Measurements from ENCODE around the gene MRGPRX1.

The MRGPRX1 gene

DNA sequence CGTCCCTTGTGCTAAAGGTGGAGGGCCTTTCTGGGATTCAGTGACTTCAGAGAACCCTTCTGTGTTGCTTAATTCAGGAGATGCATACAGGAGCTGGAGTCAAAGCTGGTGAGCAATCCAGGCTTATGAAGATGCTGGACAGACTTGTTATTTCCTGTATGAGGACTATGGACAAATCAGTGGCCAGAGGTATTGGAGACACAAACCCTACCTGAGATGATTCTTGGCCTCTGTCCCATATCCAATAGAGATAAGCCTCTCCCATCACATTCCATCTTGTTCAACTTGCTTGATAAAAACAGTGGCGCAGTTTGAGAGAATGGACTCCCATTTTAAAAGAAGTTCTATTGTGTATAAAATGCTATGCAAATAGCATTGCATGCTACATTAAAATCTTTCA is at the start of gene MRGPRX1:
MRGPRX1 (minus strand) TSS at position 101 of the 400 bp plus-strand sequence. CDS start 4,630 bp downstream, outside the sequence.
- DNase-seq (ENCODE audit: low read depth, low spot score): no peak
- H3K9me3 ChIP-seq (ENCODE audit: insufficient read depth, low read length): no peaks in the 10 kb centered on the region
- H3K9ac ChIP-seq (ENCODE audit: insufficient read length, low read depth): no peak within 1 kb of the TSS
- no peak within 1 kb of the TSS for H3K4me3 ChIP-seq (ENCODE audit: insufficient read length, low read depth)
- no peaks in the 10 kb centered on the region for H3K27me3 ChIP-seq (ENCODE audit: insufficient read depth, insufficient read length)
- no peaks in the 10 kb centered on the region for H3K4me1 ChIP-seq (ENCODE audit: insufficient read depth, insufficient read length)
- H3K36me3 ChIP-seq (ENCODE audit: insufficient read depth, insufficient read length, low read length): no peaks in the 10 kb centered on the region
- TF ChIP-seq YY1 (IDR thresholded peaks at IDR 0.05; ENCODE audit: insufficient read depth, insufficient read length): no peak
- no peak for TF ChIP-seq ZNF274 (IDR thresholded peaks at IDR 0.05; ENCODE audit: low read depth, low read length)
- no peak for TF ChIP-seq SUZ12 (IDR thresholded peaks at IDR 0.05; ENCODE audit: extremely low read depth, insufficient read depth, insufficient read length)

GRCh38 chr11:18987454-18988231 is 48.4 kb upstream of the MRGPRX1 start:
- TF ChIP-seq SUZ12 (IDR thresholded peaks at IDR 0.05; ENCODE audit: extremely low read depth, insufficient read depth, insufficient read length): no peak
- TF ChIP-seq ZNF274 (IDR thresholded peaks at IDR 0.05; ENCODE audit: low read depth, low read length): no peak
- no peak for TF ChIP-seq YY1 (IDR thresholded peaks at IDR 0.05; ENCODE audit: insufficient read depth, insufficient read length)
- H3K9ac ChIP-seq (ENCODE audit: insufficient read length, low read depth): no peak overlapping the region
- no peaks in the 10 kb centered on the region for H3K36me3 ChIP-seq (ENCODE audit: insufficient read depth, insufficient read length, low read length)
- no peaks in the 10 kb centered on the region for H3K27me3 ChIP-seq (ENCODE audit: insufficient read depth, insufficient read length)
- no peaks in the 10 kb centered on the region for H3K9me3 ChIP-seq (ENCODE audit: insufficient read depth, low read length)
- H3K4me3 ChIP-seq (ENCODE audit: insufficient read length, low read depth): no peak overlapping the region
- peaks cover 3% of the 10 kb centered on the region for H3K4me1 ChIP-seq (ENCODE audit: insufficient read depth, insufficient read length)
- DNase-seq (ENCODE audit: low read depth, low spot score): no peak

DNA sequence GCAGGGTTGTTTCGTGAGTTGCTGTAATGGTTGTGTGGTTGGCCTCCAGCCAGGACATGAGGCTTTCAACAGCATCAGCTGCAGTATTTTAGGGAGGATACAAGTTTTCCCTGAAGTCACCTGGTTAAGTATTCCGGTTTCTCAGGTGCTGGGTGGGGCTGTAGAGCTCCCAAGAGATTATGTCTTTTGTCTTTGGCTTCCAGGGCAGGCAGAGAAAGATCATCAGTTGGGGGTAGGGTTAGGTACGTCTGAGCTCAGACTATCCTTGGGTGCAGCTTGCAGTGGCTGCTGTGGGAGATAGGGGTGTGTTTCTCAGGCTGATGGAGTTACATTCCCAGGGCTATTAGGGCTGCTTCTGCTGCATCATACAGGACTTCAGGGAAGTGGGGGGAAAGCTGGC is 47.5 kb upstream of the MRGPRX1 start:
- TF ChIP-seq ZNF274 (IDR thresholded peaks at IDR 0.05; ENCODE audit: low read depth, low read length) (no peak), SUZ12 (IDR thresholded peaks at IDR 0.05; ENCODE audit: extremely low read depth, insufficient read depth, insufficient read length) (no peak), YY1 (IDR thresholded peaks at IDR 0.05; ENCODE audit: insufficient read depth, insufficient read length) (no peak)
- Histone ChIP-seq H3K9me3 (ENCODE audit: insufficient read depth, low read length) (no peaks in the 10 kb centered on the region), H3K27me3 (ENCODE audit: insufficient read depth, insufficient read length) (no peaks in the 10 kb centered on the region), H3K9ac (ENCODE audit: insufficient read length, low read depth) (no peak overlapping the region), H3K4me1 (ENCODE audit: insufficient read depth, insufficient read length) (peaks cover 3% of the 10 kb centered on the region), H3K36me3 (ENCODE audit: insufficient read depth, insufficient read length, low read length) (no peaks in the 10 kb centered on the region), H3K4me3 (ENCODE audit: insufficient read length, low read depth) (no peak overlapping the region)
- DNase-seq (ENCODE audit: low read depth, low spot score): no peak

DNA sequence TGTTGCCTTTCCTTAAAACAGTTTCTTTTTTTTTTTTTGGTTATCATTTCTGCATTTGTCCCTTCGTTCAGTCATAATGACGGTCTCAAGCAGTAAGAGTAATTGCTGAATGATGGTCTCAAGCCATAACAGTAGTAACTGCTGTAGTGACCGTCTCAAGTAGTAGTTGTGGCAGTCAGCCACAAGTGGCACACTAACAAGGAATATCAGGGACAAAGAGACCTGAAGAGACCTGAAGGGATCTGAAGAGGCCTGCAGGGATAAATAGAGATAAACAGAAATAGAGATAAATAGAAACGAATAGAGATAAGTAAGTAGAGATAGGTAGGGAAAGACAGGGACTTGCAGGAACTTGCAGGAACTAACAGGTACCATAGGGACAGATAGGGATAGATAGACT is 42.7 kb upstream of the MRGPRX1 start:
- Histone ChIP-seq H3K27me3 (ENCODE audit: insufficient read depth, insufficient read length) (no peaks in the 10 kb centered on the region), H3K9ac (ENCODE audit: insufficient read length, low read depth) (no peak overlapping the region), H3K4me1 (ENCODE audit: insufficient read depth, insufficient read length) (peaks cover 2% of the 10 kb centered on the region), H3K9me3 (ENCODE audit: insufficient read depth, low read length) (no peaks in the 10 kb centered on the region), H3K36me3 (ENCODE audit: insufficient read depth, insufficient read length, low read length) (no peaks in the 10 kb centered on the region), H3K4me3 (ENCODE audit: insufficient read length, low read depth) (no peak overlapping the region)
- no peak for DNase-seq (ENCODE audit: low read depth, low spot score)
- TF ChIP-seq ZNF274 (IDR thresholded peaks at IDR 0.05; ENCODE audit: low read depth, low read length): no peak
- no peak for TF ChIP-seq YY1 (IDR thresholded peaks at IDR 0.05; ENCODE audit: insufficient read depth, insufficient read length)
- no peak for TF ChIP-seq SUZ12 (IDR thresholded peaks at IDR 0.05; ENCODE audit: extremely low read depth, insufficient read depth, insufficient read length)

GRCh38 chr11:18974192-18974591 is 35.0 kb upstream of the MRGPRX1 start:
- TF ChIP-seq ZNF274 (IDR thresholded peaks at IDR 0.05; ENCODE audit: low read depth, low read length): no peak
- TF ChIP-seq SUZ12 (IDR thresholded peaks at IDR 0.05; ENCODE audit: extremely low read depth, insufficient read depth, insufficient read length): no peak
- TF ChIP-seq YY1 (IDR thresholded peaks at IDR 0.05; ENCODE audit: insufficient read depth, insufficient read length): no peak
- no peak overlapping the region for H3K4me3 ChIP-seq (ENCODE audit: insufficient read length, low read depth)
- no peaks in the 10 kb centered on the region for H3K9me3 ChIP-seq (ENCODE audit: insufficient read depth, low read length)
- H3K4me1 ChIP-seq (ENCODE audit: insufficient read depth, insufficient read length): no peaks in the 10 kb centered on the region
- no peak overlapping the region for H3K9ac ChIP-seq (ENCODE audit: insufficient read length, low read depth)
- no peaks in the 10 kb centered on the region for H3K36me3 ChIP-seq (ENCODE audit: insufficient read depth, insufficient read length, low read length)
- no peaks in the 10 kb centered on the region for H3K27me3 ChIP-seq (ENCODE audit: insufficient read depth, insufficient read length)
- DNase-seq (ENCODE audit: low read depth, low spot score): no peak

- H3K36me3 ChIP-seq (ENCODE audit: insufficient read depth, insufficient read length, low read length): no peaks in the 10 kb centered on the region
- no peaks in the 10 kb centered on the region for H3K4me1 ChIP-seq (ENCODE audit: insufficient read depth, insufficient read length)
- no peak for DNase-seq (ENCODE audit: low read depth, low spot score)
- H3K9me3 ChIP-seq (ENCODE audit: insufficient read depth, low read length): no peaks in the 10 kb centered on the region
- TF ChIP-seq SUZ12 (IDR thresholded peaks at IDR 0.05; ENCODE audit: extremely low read depth, insufficient read depth, insufficient read length): no peak
- TF ChIP-seq YY1 (IDR thresholded peaks at IDR 0.05; ENCODE audit: insufficient read depth, insufficient read length): no peak
- no peak for TF ChIP-seq ZNF274 (IDR thresholded peaks at IDR 0.05; ENCODE audit: low read depth, low read length)
- H3K4me3 ChIP-seq (ENCODE audit: insufficient read length, low read depth): no peak overlapping the region
- no peak overlapping the region for H3K9ac ChIP-seq (ENCODE audit: insufficient read length, low read depth)
- no peaks in the 10 kb centered on the region for H3K27me3 ChIP-seq (ENCODE audit: insufficient read depth, insufficient read length)
These were observed 33.1 kb upstream of the MRGPRX1 start for GRCh38 chr11:18972336-18972735.

DNA sequence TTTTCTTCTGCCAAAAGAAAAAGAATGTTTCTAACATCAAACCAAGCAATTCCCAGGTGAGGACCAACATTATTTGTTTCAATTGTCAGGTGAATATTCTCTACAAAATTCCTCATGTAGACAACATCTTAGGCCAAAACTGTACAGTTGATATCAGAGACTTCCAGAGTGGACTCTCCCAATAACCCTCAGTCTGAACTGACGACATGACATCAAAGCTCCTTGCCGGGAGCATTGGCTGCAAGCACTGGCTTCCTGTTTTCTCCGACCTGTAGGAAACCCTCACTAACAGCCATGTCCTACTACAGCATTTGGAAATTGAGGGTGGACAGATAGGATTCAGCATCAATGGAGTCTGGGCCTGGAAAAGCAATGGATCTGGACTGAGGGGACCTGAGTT is 30.5 kb upstream of the MRGPRX1 start:
- H3K27me3 ChIP-seq (ENCODE audit: insufficient read depth, insufficient read length): no peaks in the 10 kb centered on the region
- H3K9me3 ChIP-seq (ENCODE audit: insufficient read depth, low read length): no peaks in the 10 kb centered on the region
- TF ChIP-seq SUZ12 (IDR thresholded peaks at IDR 0.05; ENCODE audit: extremely low read depth, insufficient read depth, insufficient read length): no peak
- no peak for TF ChIP-seq ZNF274 (IDR thresholded peaks at IDR 0.05; ENCODE audit: low read depth, low read length)
- no peak for TF ChIP-seq YY1 (IDR thresholded peaks at IDR 0.05; ENCODE audit: insufficient read depth, insufficient read length)
- no peak overlapping the region for H3K9ac ChIP-seq (ENCODE audit: insufficient read length, low read depth)
- no peak overlapping the region for H3K4me3 ChIP-seq (ENCODE audit: insufficient read length, low read depth)
- no peak for DNase-seq (ENCODE audit: low read depth, low spot score)
- no peaks in the 10 kb centered on the region for H3K36me3 ChIP-seq (ENCODE audit: insufficient read depth, insufficient read length, low read length)
- no peaks in the 10 kb centered on the region for H3K4me1 ChIP-seq (ENCODE audit: insufficient read depth, insufficient read length)

All from NT2/D1 (cell line).